Measurements from ENCODE around the gene PTCH2. TPM values are rescaled to one million over a fixed set of nuclear protein-coding genes. Genes with fewer than 3 reads are reported as not detected.
A peak's percentile ranks its signal among the peaks of the same experiment; 100 is the strongest.

Gene PTCH2
- total and polyA plus RNA-seq, 7 donors: 0.36 to 2.8 (median 0.68) TPM; not detected in 2

GRCh38 chr1:44802306-44803061 is 40.6 kb downstream of the PTCH2 start:
- Histone ChIP-seq H3K27ac (peak overlapping the region; percentile 25 to 95 (median 74)), H3K4me3 (peak overlapping the region in 2 of 4 donors; percentile 83 to 87), H3K9me3 (no peaks in the 10 kb centered on the region), H3K4me1 (peaks cover 5 to 59% (median 35%) of the 10 kb centered on the region in 4 donors), H3K36me3 (peaks cover 0 to 40% (median 10%) of the 10 kb centered on the region in 4 donors), H3K27me3 (no peaks in the 10 kb centered on the region)
- 88 to 89% methylated on average over 13 of the region's 13 CpGs for WGBS, 2 donors
- intact Hi-C loops (cut with DNase I): loop anchor here (10.0 kb wide), 1 partner anchor 692 kb away; the partner anchor contains the start of gene TESK2
- no peak for DNase-seq
- no peak for TF ChIP-seq POLR2AphosphoS5 (IDR thresholded peaks at IDR 0.05)
- TF ChIP-seq POLR2A (IDR thresholded peaks at IDR 0.05): no peak
- TF ChIP-seq EP300 (IDR thresholded peaks at IDR 0.05): no peak
- no peak for TF ChIP-seq CTCF (IDR thresholded peaks at IDR 0.05)

- peaks cover 5 to 51% (median 27%) of the 10 kb centered on the region in 4 donors for H3K4me1 ChIP-seq
- 67 to 83% methylated on average over 13 of the region's 13 CpGs for WGBS, 2 donors
Observed at GRCh38 chr1:44801491-44802305, 41.4 kb downstream of the PTCH2 start.

GRCh38 chr1:44799770-44800584 is 43.1 kb downstream of the PTCH2 start, which contains the start of gene PLK3:
Gene PLK3, plus strand, starts transcription at chr1:44800377. Its CDS starts 87 bp downstream, at chr1:44800464.
- peaks cover 5 to 41% (median 19%) of the 10 kb centered on the region in 4 donors for H3K4me1 ChIP-seq
- peaks cover 0 to 26% (median 10%) of the 10 kb centered on the region in 4 donors for H3K36me3 ChIP-seq
- TF ChIP-seq CTCF (IDR thresholded peaks at IDR 0.05): peak; percentile 75 to 90 (median 85)
- TF ChIP-seq POLR2A (IDR thresholded peaks at IDR 0.05): peak; percentile 30 to 83
- TF ChIP-seq EP300 (IDR thresholded peaks at IDR 0.05): no peak
- peak; percentile 84 to 97 (median 90) for TF ChIP-seq POLR2AphosphoS5 (IDR thresholded peaks at IDR 0.05)
- no peaks in the 10 kb centered on the region for H3K27me3 ChIP-seq
- H3K9me3 ChIP-seq: no peaks in the 10 kb centered on the region
- intact Hi-C loops (cut with DNase I): loop anchor here (2.0 to 10.0 kb wide), 2 partner anchors 19 to 695 kb away; partner anchors contain the start of gene TESK2
- WGBS, 2 donors: 0 to 1% methylated on average over 79 of the region's 79 CpGs
- peak; percentile 99 for DNase-seq
- H3K4me3 ChIP-seq: peak within 1 kb of the TSS; percentile 37 to 87 (median 74)
- peak within 1 kb of the TSS; percentile 90 to 95 (median 92) for H3K27ac ChIP-seq

More at GRCh38 chr1:44801491-44802305, 41.4 kb downstream of the PTCH2 start:
- H3K9me3 ChIP-seq: no peaks in the 10 kb centered on the region
- H3K27me3 ChIP-seq: no peaks in the 10 kb centered on the region
- DNase-seq: peak; percentile 70
- H3K36me3 ChIP-seq: peaks cover 0 to 40% (median 10%) of the 10 kb centered on the region in 4 donors
- H3K27ac ChIP-seq: peak overlapping the region; percentile 25 to 95 (median 74)
- TF ChIP-seq POLR2A (IDR thresholded peaks at IDR 0.05): no peak
- TF ChIP-seq EP300 (IDR thresholded peaks at IDR 0.05): no peak
- TF ChIP-seq CTCF (IDR thresholded peaks at IDR 0.05): no peak
- TF ChIP-seq POLR2AphosphoS5 (IDR thresholded peaks at IDR 0.05): no peak
- intact Hi-C loops (cut with DNase I): loop anchor here (2.0 to 10.0 kb wide), 2 partner anchors 17 to 693 kb away; partner anchors contain the start of gene TESK2
- H3K4me3 ChIP-seq: peak overlapping the region; percentile 15 to 87 (median 74)
